ENCODE results near the gene ATP6V1A. TPM values are rescaled to one million over a fixed set of nuclear protein-coding genes. Genes with fewer than 3 reads are reported as not detected.
A peak's percentile ranks its signal among the peaks of the same experiment; 100 is the strongest.

The ATP6V1A gene
- total and polyA plus RNA-seq, 2 of the 13 experiments (the other 11 are each of a cell fraction or from before 2014, with no cell fraction given): 23.4 to 95.1 TPM

DNA sequence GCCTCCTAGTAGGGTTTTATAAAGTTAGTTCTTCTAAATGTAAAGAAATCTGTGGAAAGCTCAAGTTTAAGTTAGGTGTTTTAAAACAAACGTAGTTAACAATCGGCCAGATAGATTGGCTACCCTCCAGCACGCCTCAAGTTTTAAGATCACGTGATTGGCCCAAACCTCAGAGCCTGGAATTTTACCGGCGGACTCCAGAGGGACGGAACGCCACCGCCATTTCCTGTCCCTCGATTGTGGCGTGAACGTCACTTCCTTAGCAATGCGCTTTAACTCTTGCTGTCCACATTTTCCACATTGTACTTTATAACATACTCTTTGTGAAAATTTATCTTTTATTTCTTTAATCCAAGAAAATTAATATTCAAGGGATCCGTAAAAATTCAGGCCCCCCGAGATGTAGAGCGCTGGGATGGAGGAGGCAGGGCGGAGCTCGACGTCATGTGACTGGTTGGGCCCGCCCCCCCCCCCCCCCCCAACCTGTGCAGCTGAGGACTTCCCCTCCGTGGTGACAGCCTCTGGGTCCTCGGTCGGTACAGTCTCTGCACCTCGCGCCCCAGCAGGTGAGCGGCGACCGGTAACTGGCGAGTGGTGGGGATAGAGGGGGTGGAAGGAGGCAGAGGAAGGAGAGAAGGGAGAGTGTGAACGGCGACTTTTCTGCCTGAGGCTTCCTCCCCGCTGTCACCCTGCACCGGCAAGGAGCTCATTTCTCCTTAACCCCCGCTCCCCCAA, at the start of gene ATP6V1A (continued):
- TF ChIP-seq ZNF788 (CRISPR knock-in tag; IDR thresholded peaks at IDR 0.05; ENCODE audit: borderline replicate concordance) (no peak), NONO (IDR thresholded peaks at IDR 0.05) (no peak), NONO (CRISPR knock-in tag; conservative IDR thresholded peaks at IDR 0.05) (peak; percentile 34; the same call in 1 of the 2 replicates), HOXA3 (CRISPR knock-in tag; IDR thresholded peaks at IDR 0.05) (peak; percentile 72), NFYB (CRISPR knock-in tag; IDR thresholded peaks at IDR 0.05) (peak; percentile 47), KMT2A (CRISPR knock-in tag; IDR thresholded peaks at IDR 0.05) (peak; percentile 53; the same call in 1 of the 2 replicates), SSRP1 (CRISPR knock-in tag; IDR thresholded peaks at IDR 0.05) (0 out of 2 replicates have a peak, but pooled peaks have one; percentile 10)
- TF ChIP-seq, protein P1, sequence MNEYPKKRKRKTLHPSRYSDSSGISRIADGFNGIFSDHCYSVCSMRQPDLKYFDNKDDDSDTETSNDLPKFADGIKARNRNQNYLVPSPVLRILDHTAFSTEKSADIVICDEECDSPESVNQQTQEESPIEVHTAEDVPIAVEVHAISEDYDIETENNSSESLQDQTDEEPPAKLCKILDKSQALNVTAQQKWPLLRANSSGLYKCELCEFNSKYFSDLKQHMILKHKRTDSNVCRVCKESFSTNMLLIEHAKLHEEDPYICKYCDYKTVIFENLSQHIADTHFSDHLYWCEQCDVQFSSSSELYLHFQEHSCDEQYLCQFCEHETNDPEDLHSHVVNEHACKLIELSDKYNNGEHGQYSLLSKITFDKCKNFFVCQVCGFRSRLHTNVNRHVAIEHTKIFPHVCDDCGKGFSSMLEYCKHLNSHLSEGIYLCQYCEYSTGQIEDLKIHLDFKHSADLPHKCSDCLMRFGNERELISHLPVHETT (CRISPR knock-in tag; conservative IDR thresholded peaks at IDR 0.05): 0 out of 2 replicates have a peak, but pooled peaks have one; percentile 9
- TF ChIP-seq, protein P2, sequence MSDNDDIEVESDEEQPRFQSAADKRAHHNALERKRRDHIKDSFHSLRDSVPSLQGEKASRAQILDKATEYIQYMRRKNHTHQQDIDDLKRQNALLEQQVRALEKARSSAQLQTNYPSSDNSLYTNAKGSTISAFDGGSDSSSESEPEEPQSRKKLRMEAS (IDR thresholded peaks at IDR 0.05): peak; percentile 52; the same call in 1 of the 2 replicates
- TF ChIP-seq, protein P3, sequence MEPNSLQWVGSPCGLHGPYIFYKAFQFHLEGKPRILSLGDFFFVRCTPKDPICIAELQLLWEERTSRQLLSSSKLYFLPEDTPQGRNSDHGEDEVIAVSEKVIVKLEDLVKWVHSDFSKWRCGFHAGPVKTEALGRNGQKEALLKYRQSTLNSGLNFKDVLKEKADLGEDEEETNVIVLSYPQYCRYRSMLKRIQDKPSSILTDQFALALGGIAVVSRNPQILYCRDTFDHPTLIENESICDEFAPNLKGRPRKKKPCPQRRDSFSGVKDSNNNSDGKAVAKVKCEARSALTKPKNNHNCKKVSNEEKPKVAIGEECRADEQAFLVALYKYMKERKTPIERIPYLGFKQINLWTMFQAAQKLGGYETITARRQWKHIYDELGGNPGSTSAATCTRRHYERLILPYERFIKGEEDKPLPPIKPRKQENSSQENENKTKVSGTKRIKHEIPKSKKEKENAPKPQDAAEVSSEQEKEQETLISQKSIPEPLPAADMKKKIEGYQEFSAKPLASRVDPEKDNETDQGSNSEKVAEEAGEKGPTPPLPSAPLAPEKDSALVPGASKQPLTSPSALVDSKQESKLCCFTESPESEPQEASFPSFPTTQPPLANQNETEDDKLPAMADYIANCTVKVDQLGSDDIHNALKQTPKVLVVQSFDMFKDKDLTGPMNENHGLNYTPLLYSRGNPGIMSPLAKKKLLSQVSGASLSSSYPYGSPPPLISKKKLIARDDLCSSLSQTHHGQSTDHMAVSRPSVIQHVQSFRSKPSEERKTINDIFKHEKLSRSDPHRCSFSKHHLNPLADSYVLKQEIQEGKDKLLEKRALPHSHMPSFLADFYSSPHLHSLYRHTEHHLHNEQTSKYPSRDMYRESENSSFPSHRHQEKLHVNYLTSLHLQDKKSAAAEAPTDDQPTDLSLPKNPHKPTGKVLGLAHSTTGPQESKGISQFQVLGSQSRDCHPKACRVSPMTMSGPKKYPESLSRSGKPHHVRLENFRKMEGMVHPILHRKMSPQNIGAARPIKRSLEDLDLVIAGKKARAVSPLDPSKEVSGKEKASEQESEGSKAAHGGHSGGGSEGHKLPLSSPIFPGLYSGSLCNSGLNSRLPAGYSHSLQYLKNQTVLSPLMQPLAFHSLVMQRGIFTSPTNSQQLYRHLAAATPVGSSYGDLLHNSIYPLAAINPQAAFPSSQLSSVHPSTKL (CRISPR knock-in tag; IDR thresholded peaks at IDR 0.05): 0 out of 2 replicates have a peak, but pooled peaks have one; percentile 29
